Loucy (cell line): ENCODE results near the gene GATB.

Experiments
- H2AFZ ChIP-seq: fragments of 200-600 bp; sonication (generic); 2 replicates; pipeline ENCODE4 v1.6.0; 2016; ENCODE audit warnings: antibody characterized with exemption, mild to moderate bottlenecking, low read length, moderate library complexity
- H3F3A ChIP-seq: fragments of 200-600 bp; 2 replicates; pipeline ENCODE4 v1.6.0; 2016; ENCODE audit warnings: antibody characterized with exemption, low read depth, mild to moderate bottlenecking
- H3K27me3 ChIP-seq: fragments of 200-600 bp; sonication (generic); 2 replicates; pipeline ENCODE4 v1.6.1; 2014; ENCODE audit warnings: low read length, mild to moderate bottlenecking; ENCODE audit not compliant: insufficient read depth, poor library complexity, severe bottlenecking
- H3K36me3 ChIP-seq: fragments of 200-600 bp; sonication (generic); 2 replicates; pipeline ENCODE4 v1.6.1; 2016; ENCODE audit warnings: low read length; ENCODE audit not compliant: insufficient read depth
- H3K4me1 ChIP-seq: fragments of 200-600 bp; sonication (generic); 2 replicates; pipeline ENCODE4 v1.5.1; 2014; ENCODE audit warnings: low read length, mild to moderate bottlenecking; ENCODE audit not compliant: insufficient read depth, poor library complexity, severe bottlenecking
- H3K4me2 ChIP-seq: fragments of 200-600 bp; sonication (generic); 2 replicates; pipeline ENCODE4 v1.6.0; 2014; ENCODE audit warnings: antibody characterized with exemption, low read length, low read depth, mild to moderate bottlenecking; ENCODE audit not compliant: poor library complexity, severe bottlenecking
- H3K4me3 ChIP-seq: fragments of 200-600 bp; sonication (generic); 2 replicates; pipeline ENCODE4 v1.5.1; 2014; ENCODE audit warnings: low read length, mild to moderate bottlenecking, mixed read lengths; ENCODE audit not compliant: poor library complexity, severe bottlenecking
- H3K79me2 ChIP-seq: fragments of 200-600 bp; sonication (generic); 2 replicates; pipeline ENCODE4 v1.6.1; 2014; ENCODE audit warnings: low read length; ENCODE audit not compliant: insufficient read depth
- H3K9ac ChIP-seq: fragments of 200-600 bp; sonication (generic); 2 replicates; pipeline ENCODE4 v1.6.0; 2014; ENCODE audit warnings: mild to moderate bottlenecking, low read depth, low read length, moderate library complexity; ENCODE audit not compliant: poor library complexity, severe bottlenecking
- H3K9me2 ChIP-seq: fragments of 200-600 bp; sonication (generic); replicated peaks from 2 replicates; pipeline ENCODE4 v1.6.1; 2016; ENCODE audit warnings: low read depth, low read length, mixed read lengths
- H3K9me3 ChIP-seq: fragments of 200-600 bp; sonication (generic); 2 replicates; pipeline ENCODE4 v1.6.1; 2014; ENCODE audit warnings: mild to moderate bottlenecking, antibody characterized with exemption, low read length, low read depth; ENCODE audit not compliant: insufficient read depth
- H4K20me1 ChIP-seq: fragments of 200-600 bp; sonication (generic); 2 replicates; pipeline ENCODE4 v1.6.0; 2014; ENCODE audit warnings: antibody characterized with exemption, low read length, mild to moderate bottlenecking; ENCODE audit not compliant: insufficient read depth, poor library complexity, severe bottlenecking
- EZH2phosphoT487 ChIP-seq: fragments of 200-600 bp; IDR thresholded peaks from 2 replicates; pipeline ENCODE4 v1.6.1; 2018; ENCODE audit warnings: antibody characterized with exemption, mild to moderate bottlenecking, moderate library complexity, borderline replicate concordance
- TF ChIP-seq, protein P1 (sequence below): fragments of 200-600 bp; sonication (generic); conservative IDR thresholded peaks from 2 replicates; pipeline ENCODE4 v1.5.1; 2014; ENCODE audit warnings: mild to moderate bottlenecking, antibody characterized with exemption, low read length

Gene GATB

DNA sequence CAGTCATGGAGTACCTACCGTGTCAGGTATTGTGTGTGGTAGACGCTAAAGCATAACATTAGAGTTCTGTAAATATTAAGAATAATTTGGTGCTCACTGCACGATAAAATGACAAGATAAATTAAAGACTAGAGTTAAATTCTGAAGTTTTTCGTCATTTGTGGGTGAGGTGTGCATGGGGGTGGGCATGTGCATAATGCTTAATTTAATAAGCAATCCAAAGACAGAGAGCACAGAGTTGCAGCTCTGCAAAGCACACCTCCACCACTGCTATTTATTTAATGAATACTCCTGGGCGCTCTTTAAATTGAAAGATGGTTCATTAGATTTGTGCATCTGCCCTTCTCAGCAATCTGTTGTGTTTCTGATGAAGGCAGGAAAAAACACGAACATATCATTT, 62.6 kb downstream of the GATB start:
- no peaks in the 10 kb centered on the region for H3K9me3 ChIP-seq
- no peaks in the 10 kb centered on the region for H3F3A ChIP-seq
- H2AFZ ChIP-seq, result no peak overlapping the region
- H3K27me3 ChIP-seq, result no peaks in the 10 kb centered on the region
- H3K4me1 ChIP-seq, result no peaks in the 10 kb centered on the region
- no peaks in the 10 kb centered on the region; the same call in 1 of the 2 replicates for H3K36me3 ChIP-seq
- H3K79me2 ChIP-seq, result no peaks in the 10 kb centered on the region
- H3K9me2 ChIP-seq, result no peaks in the 10 kb centered on the region
- H3K9ac ChIP-seq, result no peak overlapping the region
- no peak for TF ChIP-seq EZH2phosphoT487
- H3K4me3 ChIP-seq, result no peak overlapping the region
- H4K20me1 ChIP-seq, result no peaks in the 10 kb centered on the region
- no peak overlapping the region for H3K4me2 ChIP-seq

DNA sequence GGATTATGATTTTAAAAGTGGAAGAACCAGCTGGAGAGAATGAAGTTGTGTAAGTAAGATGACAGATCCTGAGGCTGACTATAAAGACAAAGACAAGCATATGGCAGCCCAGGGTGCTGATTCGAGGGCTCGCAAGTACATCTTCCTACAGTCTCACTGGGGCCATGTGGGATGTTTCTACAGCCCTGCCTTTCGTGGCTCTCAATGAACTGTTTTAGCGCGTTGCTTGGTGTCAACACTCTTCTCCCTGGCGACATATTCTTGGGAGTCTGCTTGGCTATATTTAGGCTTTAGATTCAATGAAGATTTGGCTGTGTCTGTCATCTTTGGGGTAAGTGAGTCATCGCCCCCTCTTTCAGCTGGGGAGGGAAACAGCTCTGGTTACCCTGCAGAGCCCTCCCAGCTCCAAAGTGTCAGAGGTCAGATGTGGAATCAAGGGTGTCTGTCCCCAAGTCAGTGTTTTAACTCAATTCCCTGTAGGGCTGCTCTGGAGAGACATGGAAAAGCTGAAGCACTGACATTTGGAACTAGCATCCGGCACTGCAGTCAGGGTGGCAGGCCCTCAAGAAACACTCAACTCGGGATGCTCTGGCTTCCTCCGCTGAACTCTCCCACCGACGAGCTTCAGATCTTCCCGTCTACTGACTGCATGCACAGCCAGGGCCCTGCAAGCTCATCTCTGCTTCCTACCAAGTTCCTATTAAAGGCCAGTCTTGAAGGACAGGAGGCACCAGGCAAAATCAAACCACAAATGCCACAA, 65.7 kb downstream of the GATB start:
- no peaks in the 10 kb centered on the region for H3K9me3 ChIP-seq
- H2AFZ ChIP-seq, result no peak overlapping the region
- H3K27me3 ChIP-seq, result no peaks in the 10 kb centered on the region
- no peak overlapping the region for H3K9ac ChIP-seq
- no peaks in the 10 kb centered on the region for H3K4me1 ChIP-seq
- no peaks in the 10 kb centered on the region for H3K9me2 ChIP-seq
- H3K36me3 ChIP-seq, result no peaks in the 10 kb centered on the region
- H3F3A ChIP-seq, result no peaks in the 10 kb centered on the region
- no peaks in the 10 kb centered on the region for H4K20me1 ChIP-seq
- TF ChIP-seq EZH2phosphoT487, result no peak
- TF ChIP-seq, protein P1, sequence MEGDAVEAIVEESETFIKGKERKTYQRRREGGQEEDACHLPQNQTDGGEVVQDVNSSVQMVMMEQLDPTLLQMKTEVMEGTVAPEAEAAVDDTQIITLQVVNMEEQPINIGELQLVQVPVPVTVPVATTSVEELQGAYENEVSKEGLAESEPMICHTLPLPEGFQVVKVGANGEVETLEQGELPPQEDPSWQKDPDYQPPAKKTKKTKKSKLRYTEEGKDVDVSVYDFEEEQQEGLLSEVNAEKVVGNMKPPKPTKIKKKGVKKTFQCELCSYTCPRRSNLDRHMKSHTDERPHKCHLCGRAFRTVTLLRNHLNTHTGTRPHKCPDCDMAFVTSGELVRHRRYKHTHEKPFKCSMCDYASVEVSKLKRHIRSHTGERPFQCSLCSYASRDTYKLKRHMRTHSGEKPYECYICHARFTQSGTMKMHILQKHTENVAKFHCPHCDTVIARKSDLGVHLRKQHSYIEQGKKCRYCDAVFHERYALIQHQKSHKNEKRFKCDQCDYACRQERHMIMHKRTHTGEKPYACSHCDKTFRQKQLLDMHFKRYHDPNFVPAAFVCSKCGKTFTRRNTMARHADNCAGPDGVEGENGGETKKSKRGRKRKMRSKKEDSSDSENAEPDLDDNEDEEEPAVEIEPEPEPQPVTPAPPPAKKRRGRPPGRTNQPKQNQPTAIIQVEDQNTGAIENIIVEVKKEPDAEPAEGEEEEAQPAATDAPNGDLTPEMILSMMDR, result no peak
- no peak overlapping the region for H3K4me3 ChIP-seq
- H3K4me2 ChIP-seq, result no peak overlapping the region
- no peaks in the 10 kb centered on the region for H3K79me2 ChIP-seq

DNA sequence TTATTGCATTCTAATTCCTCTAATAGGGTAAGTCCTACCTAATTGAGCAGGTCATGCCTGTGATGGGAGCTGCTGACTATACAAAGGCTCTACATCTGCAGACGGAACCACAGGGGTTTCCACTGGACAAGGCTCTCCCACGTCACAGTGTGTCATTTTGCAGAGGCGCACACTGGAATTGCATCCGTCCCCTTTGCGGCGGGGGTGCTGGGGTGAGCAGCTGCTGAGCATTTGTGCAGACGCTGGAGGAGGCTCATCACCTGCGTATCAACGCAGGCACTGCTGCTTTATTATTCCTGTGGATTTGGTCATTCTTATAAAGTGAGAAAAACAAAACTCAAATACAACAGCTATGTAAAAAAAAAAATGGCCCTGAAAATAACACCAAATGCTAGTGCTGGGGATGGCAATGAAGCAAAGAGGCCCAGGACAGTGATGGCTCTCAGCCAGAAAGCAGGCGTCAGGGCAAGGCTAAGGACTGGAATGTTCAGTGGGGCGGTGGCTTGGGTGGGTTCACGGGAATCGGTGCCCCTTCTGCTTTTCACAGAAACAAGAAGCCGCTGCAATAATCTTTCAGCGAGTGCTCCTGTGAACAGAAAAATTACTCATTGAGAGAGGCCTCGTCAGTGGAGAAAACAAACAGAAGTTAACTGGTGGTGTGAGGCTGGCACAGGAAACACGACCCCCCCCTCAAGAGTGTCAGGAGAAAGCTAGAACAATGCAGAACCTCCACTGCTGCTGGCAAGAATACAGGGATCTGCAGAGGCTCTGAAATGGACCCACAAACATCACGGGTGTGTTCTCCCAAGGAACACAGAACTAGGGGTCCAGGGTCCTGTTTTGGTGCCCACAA, 67.8 kb downstream of the GATB start:
- no peaks in the 10 kb centered on the region for H3K9me2 ChIP-seq
- no peaks in the 10 kb centered on the region for H3K79me2 ChIP-seq
- H3K9me3 ChIP-seq, result no peaks in the 10 kb centered on the region
- H3K4me2 ChIP-seq, result no peak overlapping the region
- no peaks in the 10 kb centered on the region for H3K36me3 ChIP-seq
- H2AFZ ChIP-seq, result no peak overlapping the region
- H3K27me3 ChIP-seq, result no peaks in the 10 kb centered on the region
- no peak overlapping the region for H3K4me3 ChIP-seq
- no peaks in the 10 kb centered on the region for H3K4me1 ChIP-seq
- H4K20me1 ChIP-seq, result no peaks in the 10 kb centered on the region
- H3F3A ChIP-seq, result no peaks in the 10 kb centered on the region
- no peak overlapping the region for H3K9ac ChIP-seq
- TF ChIP-seq, protein P1, result no peak
- no peak for TF ChIP-seq EZH2phosphoT487
